ENCODE results near the gene PARP14.

DNA sequence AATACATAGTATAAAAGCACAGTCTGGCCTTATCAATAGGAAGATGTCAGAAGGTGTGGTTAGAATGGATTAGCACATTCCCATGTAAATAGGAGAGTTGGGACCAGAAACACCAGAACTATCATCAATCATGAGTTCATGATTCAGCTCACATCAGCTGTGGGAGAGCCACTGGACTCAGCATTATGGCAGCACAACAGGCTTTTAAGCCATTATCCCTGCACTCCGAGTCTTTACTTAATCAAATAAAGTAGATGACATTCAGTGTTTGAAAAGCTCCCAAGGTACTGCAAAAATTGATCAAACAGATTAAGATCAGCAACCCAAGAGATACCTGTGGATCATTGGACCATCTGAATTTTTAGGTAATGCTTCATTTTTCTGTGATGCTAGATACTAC is 24.7 kb downstream of the PARP14 start:
- TF ChIP-seq, protein P1, sequence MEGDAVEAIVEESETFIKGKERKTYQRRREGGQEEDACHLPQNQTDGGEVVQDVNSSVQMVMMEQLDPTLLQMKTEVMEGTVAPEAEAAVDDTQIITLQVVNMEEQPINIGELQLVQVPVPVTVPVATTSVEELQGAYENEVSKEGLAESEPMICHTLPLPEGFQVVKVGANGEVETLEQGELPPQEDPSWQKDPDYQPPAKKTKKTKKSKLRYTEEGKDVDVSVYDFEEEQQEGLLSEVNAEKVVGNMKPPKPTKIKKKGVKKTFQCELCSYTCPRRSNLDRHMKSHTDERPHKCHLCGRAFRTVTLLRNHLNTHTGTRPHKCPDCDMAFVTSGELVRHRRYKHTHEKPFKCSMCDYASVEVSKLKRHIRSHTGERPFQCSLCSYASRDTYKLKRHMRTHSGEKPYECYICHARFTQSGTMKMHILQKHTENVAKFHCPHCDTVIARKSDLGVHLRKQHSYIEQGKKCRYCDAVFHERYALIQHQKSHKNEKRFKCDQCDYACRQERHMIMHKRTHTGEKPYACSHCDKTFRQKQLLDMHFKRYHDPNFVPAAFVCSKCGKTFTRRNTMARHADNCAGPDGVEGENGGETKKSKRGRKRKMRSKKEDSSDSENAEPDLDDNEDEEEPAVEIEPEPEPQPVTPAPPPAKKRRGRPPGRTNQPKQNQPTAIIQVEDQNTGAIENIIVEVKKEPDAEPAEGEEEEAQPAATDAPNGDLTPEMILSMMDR (IDR thresholded peaks at IDR 0.05) = no peak
- TF ChIP-seq POLR2AphosphoS5 (IDR thresholded peaks at IDR 0.05; ENCODE audit: low read depth, low read length) = no peak
- TF ChIP-seq, protein P2, sequence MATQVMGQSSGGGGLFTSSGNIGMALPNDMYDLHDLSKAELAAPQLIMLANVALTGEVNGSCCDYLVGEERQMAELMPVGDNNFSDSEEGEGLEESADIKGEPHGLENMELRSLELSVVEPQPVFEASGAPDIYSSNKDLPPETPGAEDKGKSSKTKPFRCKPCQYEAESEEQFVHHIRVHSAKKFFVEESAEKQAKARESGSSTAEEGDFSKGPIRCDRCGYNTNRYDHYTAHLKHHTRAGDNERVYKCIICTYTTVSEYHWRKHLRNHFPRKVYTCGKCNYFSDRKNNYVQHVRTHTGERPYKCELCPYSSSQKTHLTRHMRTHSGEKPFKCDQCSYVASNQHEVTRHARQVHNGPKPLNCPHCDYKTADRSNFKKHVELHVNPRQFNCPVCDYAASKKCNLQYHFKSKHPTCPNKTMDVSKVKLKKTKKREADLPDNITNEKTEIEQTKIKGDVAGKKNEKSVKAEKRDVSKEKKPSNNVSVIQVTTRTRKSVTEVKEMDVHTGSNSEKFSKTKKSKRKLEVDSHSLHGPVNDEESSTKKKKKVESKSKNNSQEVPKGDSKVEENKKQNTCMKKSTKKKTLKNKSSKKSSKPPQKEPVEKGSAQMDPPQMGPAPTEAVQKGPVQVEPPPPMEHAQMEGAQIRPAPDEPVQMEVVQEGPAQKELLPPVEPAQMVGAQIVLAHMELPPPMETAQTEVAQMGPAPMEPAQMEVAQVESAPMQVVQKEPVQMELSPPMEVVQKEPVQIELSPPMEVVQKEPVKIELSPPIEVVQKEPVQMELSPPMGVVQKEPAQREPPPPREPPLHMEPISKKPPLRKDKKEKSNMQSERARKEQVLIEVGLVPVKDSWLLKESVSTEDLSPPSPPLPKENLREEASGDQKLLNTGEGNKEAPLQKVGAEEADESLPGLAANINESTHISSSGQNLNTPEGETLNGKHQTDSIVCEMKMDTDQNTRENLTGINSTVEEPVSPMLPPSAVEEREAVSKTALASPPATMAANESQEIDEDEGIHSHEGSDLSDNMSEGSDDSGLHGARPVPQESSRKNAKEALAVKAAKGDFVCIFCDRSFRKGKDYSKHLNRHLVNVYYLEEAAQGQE (IDR thresholded peaks at IDR 0.05; ENCODE audit: insufficient read depth in 1 of 2, low read depth in 2 of 2, low read length in 1 of 2) = no peak
- no peak for TF ChIP-seq TCF7L2 (IDR thresholded peaks at IDR 0.05; ENCODE audit: low read depth, low read length)

All from Panc1 (cell line).